Activated CD8-positive, alpha-beta T cell treated with anti-CD3 and anti-CD28 coated beads for 36 hours (primary cell): ENCODE measurements around the gene IL17RA. TPM values are rescaled to one million over a fixed set of nuclear protein-coding genes. Genes with fewer than 3 reads are reported as not detected.

ENCODE experiments used
- ATAC-seq: fragments of 200-7000 bp; cut with Tn5 transposase; one replicate; pipeline ENCODE4 v1.10.0; 2021; ENCODE audit warnings: mild to moderate bottlenecking, moderate library complexity
- CTCF ChIA-PET: fragments of 350-600 bp; sonication (Branson Sonifier 250); formaldehyde crosslinking; loops from one replicate; lab custom pipeline; 2021; ENCODE audit warnings: antibody characterized with exemption; lab: Charles Lee
- POLR2A ChIA-PET: fragments of 350-600 bp; sonication (Branson Sonifier 250); formaldehyde crosslinking; loops from one replicate; lab custom pipeline; 2021; ENCODE audit warnings: antibody characterized with exemption; lab: Charles Lee
- DNase-seq: peaks from one replicate; pipeline ENCODE4 v3.0.0-alpha.2; 2020
- H3K27ac Mint-ChIP-seq: one replicate; pipeline ENCODE4 v1.8.0; 2021; ENCODE audit warnings: mild to moderate bottlenecking, mixed read lengths
- H3K27me3 Mint-ChIP-seq: one replicate; pipeline ENCODE4 v1.8.0; 2021; ENCODE audit warnings: mixed read lengths
- H3K36me3 Mint-ChIP-seq: one replicate; pipeline ENCODE4 v1.8.0; 2021; ENCODE audit warnings: low read depth, mixed read lengths
- H3K4me1 Mint-ChIP-seq: one replicate; pipeline ENCODE4 v1.8.0; 2021; ENCODE audit warnings: low read depth, mixed read lengths
- H3K4me3 Mint-ChIP-seq: one replicate; pipeline ENCODE4 v1.8.0; 2021; ENCODE audit warnings: mild to moderate bottlenecking, moderate library complexity, mixed read lengths
- H3K9me3 Mint-ChIP-seq: one replicate; pipeline ENCODE4 v1.8.0; 2021; ENCODE audit warnings: mixed read lengths
- CTCF ChIP-seq: fragments of 200-600 bp; IDR thresholded peaks from one replicate; pipeline ENCODE4 v1.8.0; 2022; ENCODE audit warnings: antibody characterized with exemption, mild to moderate bottlenecking
- intact Hi-C: fragments of 100-400 bp; cut with micrococcal nuclease; formaldehyde crosslinking; loops from one replicate; pipeline ENCODE4 v1.10.0; 2022
- total RNA-seq, 2 experiments: library from RNA; stranded (reverse); gene quantifications; one replicate each; pipeline ENCODE4 v1.2.3, GENCODE V29; 2021

The IL17RA gene
- total RNA-seq, 2 experiments from 2014 or later = 14.0 to 14.2 TPM

GRCh38 chr22:17065433-17065832 is 19.4 kb upstream of the IL17RA start:
- ChIA-PET CTCF (no interaction called here), POLR2A (no interaction called here)
- DNase-seq (no peak), ATAC-seq (no peak)
- no peaks in the 10 kb centered on the region for H3K9me3 Mint-ChIP-seq
- no peak overlapping the region for H3K4me3 Mint-ChIP-seq
- no peaks in the 10 kb centered on the region for H3K36me3 Mint-ChIP-seq
- intact Hi-C loops = loop anchor here (10.0 kb wide), 1 partner anchor 141 kb away; no protein-coding TSS in a partner anchor
- peaks cover 5% of the 10 kb centered on the region for H3K4me1 Mint-ChIP-seq
- H3K27ac Mint-ChIP-seq = no peak overlapping the region
- no peak for TF ChIP-seq CTCF
- no peaks in the 10 kb centered on the region for H3K27me3 Mint-ChIP-seq

GRCh38 chr22:17072877-17073276 is 11.9 kb upstream of the IL17RA start:
- POLR2A ChIA-PET = no interaction called here
- Mint-ChIP-seq H3K4me3 (no peak overlapping the region), H3K36me3 (no peaks in the 10 kb centered on the region), H3K27me3 (peaks cover 7% of the 10 kb centered on the region), H3K4me1 (peaks cover 18% of the 10 kb centered on the region), H3K9me3 (no peaks in the 10 kb centered on the region), H3K27ac (no peak overlapping the region)
- ATAC-seq (no peak), DNase-seq (no peak)
- CTCF ChIA-PET = interaction anchor here (3.6 to 9.1 kb wide), 2 partner anchors 100 to 429 kb away, joined by 33 to 94 read pairs; no protein-coding TSS in a partner anchor
- no peak for TF ChIP-seq CTCF
- intact Hi-C loops = no loop called here

GRCh38 chr22:17074648-17075002 is 10.2 kb upstream of the IL17RA start:
- Mint-ChIP-seq H3K27me3 (peaks cover 7% of the 10 kb centered on the region), H3K27ac (no peak overlapping the region), H3K9me3 (no peaks in the 10 kb centered on the region), H3K4me1 (peaks cover 18% of the 10 kb centered on the region), H3K4me3 (no peak overlapping the region), H3K36me3 (no peaks in the 10 kb centered on the region)
- intact Hi-C loops = loop anchor here (5.0 kb wide), 2 partner anchors 98 to 428 kb away; no protein-coding TSS in a partner anchor
- no peak for TF ChIP-seq CTCF
- POLR2A ChIA-PET = no interaction called here
- CTCF ChIA-PET = interaction anchor here (0.6 to 9.1 kb wide), 28 partner anchors 9 to 693 kb away, joined by 3 to 94 read pairs (median 4); partner anchors contain the start of genes ADA2 and IL17RA
- no peak for ATAC-seq
- no peak for DNase-seq

- Mint-ChIP-seq H3K36me3 (no peaks in the 10 kb centered on the region), H3K9me3 (no peaks in the 10 kb centered on the region), H3K27me3 (peaks cover 7% of the 10 kb centered on the region), H3K4me3 (no peak overlapping the region), H3K27ac (no peak overlapping the region), H3K4me1 (peaks cover 18% of the 10 kb centered on the region)
- TF ChIP-seq CTCF = no peak
- DNase-seq (no peak), ATAC-seq (no peak)
- POLR2A ChIA-PET = interaction anchor here (1.0 kb wide), 1 partner anchor 30 kb away, joined by 3 read pairs; no protein-coding TSS in a partner anchor
- intact Hi-C loops = loop anchor here (5.0 kb wide), 2 partner anchors 95 to 425 kb away; no protein-coding TSS in a partner anchor
- CTCF ChIA-PET = interaction anchor here (1.3 to 9.1 kb wide), 3 partner anchors 19 to 424 kb away, joined by 4 to 94 read pairs (median 4); no protein-coding TSS in a partner anchor
Observed at GRCh38 chr22:17077255-17077654, 7.5 kb upstream of the IL17RA start.

GRCh38 chr22:17079572-17079971 is 5.2 kb upstream of the IL17RA start:
- intact Hi-C loops = loop anchor here (5.0 kb wide), 2 partner anchors 93 to 423 kb away; no protein-coding TSS in a partner anchor
- peaks cover 27% of the 10 kb centered on the region for H3K4me1 Mint-ChIP-seq
- DNase-seq = no peak
- no peak for ATAC-seq
- ChIA-PET CTCF (interaction anchor here (9.1 kb wide), 1 partner anchor 94 kb away, joined by 94 read pairs; no protein-coding TSS in a partner anchor), POLR2A (no interaction called here)
- no peaks in the 10 kb centered on the region for H3K36me3 Mint-ChIP-seq
- no peak for TF ChIP-seq CTCF
- H3K4me3 Mint-ChIP-seq = no peak overlapping the region
- no peak overlapping the region for H3K27ac Mint-ChIP-seq
- H3K9me3 Mint-ChIP-seq = no peaks in the 10 kb centered on the region
- H3K27me3 Mint-ChIP-seq = peaks cover 2% of the 10 kb centered on the region
